Uterus (tissue), 4 donors: ENCODE results near the gene CCL23. TPM values are rescaled to one million over a fixed set of nuclear protein-coding genes. Genes with fewer than 3 reads are reported as not detected.

Source experiments
- DNase-seq, 2 donors: peaks; one replicate each; pipeline ENCODE4 v3.0.0-alpha.2; 2019 to 2020
- H3K27ac ChIP-seq, 2 donors: fragments of 200-600 bp; sonication (generic); 1 replicate in 1 of 2; 2 replicates in 1 of 2; pipeline ENCODE4 v1.5.1; 2016 to 2018
- H3K27me3 ChIP-seq, 2 donors: fragments of 200-600 bp; sonication (generic); one replicate each; pipeline ENCODE4 v1.5.1; 2018 to 2019; ENCODE audit warnings: control low read depth in 1 of 2
- H3K36me3 ChIP-seq, 2 donors: fragments of 200-600 bp; sonication (generic); one replicate each; pipeline ENCODE4 v1.5.1; 2019; ENCODE audit warnings: control low read depth in 1 of 2
- H3K4me1 ChIP-seq, 2 donors: fragments of 200-600 bp; sonication (generic); one replicate each; pipeline ENCODE4 v1.5.1; 2018 to 2019; ENCODE audit warnings: control low read depth in 1 of 2
- H3K4me3 ChIP-seq, 2 donors: fragments of 200-600 bp; sonication (generic); 1 replicate in 1 of 2; 2 replicates in 1 of 2; pipeline ENCODE4 v1.5.1; 2018 to 2019; ENCODE audit warnings: mild to moderate bottlenecking in 1 of 2
- H3K9me3 ChIP-seq, 2 donors: fragments of 200-600 bp; sonication (generic); one replicate each; pipeline ENCODE4 v1.5.1; 2019; ENCODE audit warnings: control low read depth in 1 of 2
- POLR2A ChIP-seq, 2 donors: fragments of 450-650 bp; IDR thresholded peaks; one replicate each; pipeline ENCODE4 v1.6.1; 2016; ENCODE audit warnings: antibody characterized with exemption in 2 of 2, mild to moderate bottlenecking in 1 of 2, moderate library complexity in 1 of 2
- intact Hi-C: fragments of 100-400 bp; cut with DNase I; formaldehyde crosslinking; loops from one replicate; pipeline ENCODE4 v1.15.1; 2023; ENCODE audit warnings: low total_unique reads
- total RNA-seq, 4 donors: library from RNA; depleted of rRNA in 3 of 4; stranded (reverse); fragments of >200 nt in 3 of 4; gene quantifications; one replicate each; pipeline versions ENCODE4 v1.1.0 to v1.2.4, GENCODE V29; 2014 to 2023
- TF ChIP-seq, protein P1 (sequence below), 4 experiments: fragments of 200-600 bp in 2 of 4; fragments of 450-650 bp in 2 of 4; sonication (generic) in 2 of 4; IDR thresholded peaks; one replicate each; pipeline ENCODE4 v1.5.1; 2016 to 2019; ENCODE audit warnings: antibody characterized with exemption in 4 of 4, mild to moderate bottlenecking in 2 of 4, moderate library complexity in 1 of 4
- donor health status: DM: yes; HTN: yes; CAD: no.

CCL23 gene
- total RNA-seq, 4 donors from 2014 or later = 42.1 to 399 (median 131) TPM; not detected in 1

DNA sequence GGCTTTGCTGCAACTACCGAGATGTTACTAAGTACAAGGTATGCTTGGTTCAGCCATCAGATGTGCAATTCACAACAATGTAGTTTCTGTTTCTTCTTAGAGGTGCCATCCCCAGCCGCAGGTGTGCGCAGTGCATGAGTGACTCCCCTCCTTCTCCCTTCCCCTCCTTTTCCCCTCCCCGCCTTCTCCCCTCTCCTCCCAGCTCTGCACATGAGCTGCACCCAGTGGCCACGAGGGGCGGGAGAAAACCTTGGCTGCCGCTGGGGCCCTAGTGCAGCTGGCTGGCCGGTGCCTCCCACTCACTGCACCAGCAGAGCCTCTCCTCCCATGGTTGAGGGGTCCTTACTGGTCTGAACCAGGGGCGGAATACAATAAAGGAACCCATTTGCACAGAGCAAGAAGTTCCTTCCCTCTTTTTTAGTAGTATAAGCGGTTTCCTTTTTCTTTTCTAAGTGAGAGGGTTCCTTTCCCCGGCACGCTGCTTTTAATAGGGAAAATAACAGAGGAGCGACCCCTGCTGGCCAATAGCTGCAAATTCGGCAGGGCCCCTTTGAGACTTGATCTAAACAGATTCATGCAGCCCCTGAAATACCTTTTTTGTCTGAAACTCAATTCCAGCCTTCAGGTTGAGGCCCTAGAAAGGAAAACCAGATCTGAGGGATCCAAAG lies 8.6 kb downstream of the CCL23 start:
- Histone ChIP-seq H3K4me1 (no peaks in the 10 kb centered on the region), H3K9me3 (peaks cover 0 to 8% of the 10 kb centered on the region in 2 donors), H3K27ac (no peak overlapping the region), H3K27me3 (no peaks in the 10 kb centered on the region), H3K36me3 (no peaks in the 10 kb centered on the region), H3K4me3 (no peak overlapping the region)
- DNase-seq = no peak
- TF ChIP-seq POLR2A (IDR thresholded peaks at IDR 0.05) = no peak
- TF ChIP-seq, protein P1, sequence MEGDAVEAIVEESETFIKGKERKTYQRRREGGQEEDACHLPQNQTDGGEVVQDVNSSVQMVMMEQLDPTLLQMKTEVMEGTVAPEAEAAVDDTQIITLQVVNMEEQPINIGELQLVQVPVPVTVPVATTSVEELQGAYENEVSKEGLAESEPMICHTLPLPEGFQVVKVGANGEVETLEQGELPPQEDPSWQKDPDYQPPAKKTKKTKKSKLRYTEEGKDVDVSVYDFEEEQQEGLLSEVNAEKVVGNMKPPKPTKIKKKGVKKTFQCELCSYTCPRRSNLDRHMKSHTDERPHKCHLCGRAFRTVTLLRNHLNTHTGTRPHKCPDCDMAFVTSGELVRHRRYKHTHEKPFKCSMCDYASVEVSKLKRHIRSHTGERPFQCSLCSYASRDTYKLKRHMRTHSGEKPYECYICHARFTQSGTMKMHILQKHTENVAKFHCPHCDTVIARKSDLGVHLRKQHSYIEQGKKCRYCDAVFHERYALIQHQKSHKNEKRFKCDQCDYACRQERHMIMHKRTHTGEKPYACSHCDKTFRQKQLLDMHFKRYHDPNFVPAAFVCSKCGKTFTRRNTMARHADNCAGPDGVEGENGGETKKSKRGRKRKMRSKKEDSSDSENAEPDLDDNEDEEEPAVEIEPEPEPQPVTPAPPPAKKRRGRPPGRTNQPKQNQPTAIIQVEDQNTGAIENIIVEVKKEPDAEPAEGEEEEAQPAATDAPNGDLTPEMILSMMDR (IDR thresholded peaks at IDR 0.05) = no peak
- intact Hi-C loops = no loop called here

DNA sequence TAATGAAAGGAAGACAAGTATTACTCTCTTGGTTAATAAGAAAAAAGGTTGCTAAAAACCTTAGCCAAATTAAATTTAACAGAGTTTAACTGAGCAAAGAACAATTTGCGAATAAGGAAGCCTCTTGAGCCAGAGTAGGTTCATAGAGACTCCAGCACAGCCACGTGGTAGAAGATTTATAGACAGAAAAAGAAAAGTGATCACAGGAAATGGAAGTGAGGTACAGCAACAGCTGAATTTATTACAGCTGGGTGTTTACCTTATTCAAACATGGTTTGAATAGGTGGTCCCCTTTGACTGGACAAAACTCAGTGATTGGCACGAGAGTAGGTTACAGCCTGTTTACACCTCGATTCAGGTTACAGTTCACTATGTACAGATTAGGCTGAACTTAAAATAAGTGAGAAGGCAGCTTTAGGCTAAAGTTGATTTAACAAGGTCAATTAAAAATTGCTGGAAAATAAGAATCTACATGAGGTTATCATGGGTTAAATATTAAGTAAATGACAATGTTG lies 13.1 kb downstream of the CCL23 start:
- no peaks in the 10 kb centered on the region for H3K27me3 ChIP-seq
- H3K4me1 ChIP-seq = no peaks in the 10 kb centered on the region
- H3K4me3 ChIP-seq = no peak overlapping the region
- no peak overlapping the region for H3K27ac ChIP-seq
- no peaks in the 10 kb centered on the region for H3K9me3 ChIP-seq
- no peak for DNase-seq
- no peaks in the 10 kb centered on the region for H3K36me3 ChIP-seq
- TF ChIP-seq, protein P1 (IDR thresholded peaks at IDR 0.05) = no peak
- TF ChIP-seq POLR2A (IDR thresholded peaks at IDR 0.05) = no peak
- intact Hi-C loops = no loop called here

DNA sequence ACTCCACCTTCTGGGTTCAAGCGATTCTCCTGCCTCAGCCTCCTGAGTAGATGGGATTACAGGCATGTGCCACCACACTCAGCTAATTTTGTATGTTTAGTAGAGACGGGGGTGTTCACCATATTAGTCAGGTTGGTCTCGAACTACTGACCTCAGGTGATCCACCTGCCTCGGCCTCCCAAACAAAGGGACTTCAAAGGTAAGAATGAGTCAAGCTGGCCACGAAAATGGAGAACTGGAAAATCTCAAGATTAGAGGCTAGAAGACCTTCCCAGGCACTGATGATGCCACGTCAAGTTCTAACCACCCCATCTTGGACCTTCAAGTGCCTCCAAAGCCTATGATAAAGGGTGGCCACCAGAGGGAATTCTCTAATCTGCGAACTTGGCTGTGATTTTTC lies 15.1 kb downstream of the CCL23 start:
- Histone ChIP-seq H3K27ac (no peak overlapping the region), H3K4me3 (no peak overlapping the region), H3K4me1 (no peaks in the 10 kb centered on the region), H3K27me3 (no peaks in the 10 kb centered on the region), H3K9me3 (no peaks in the 10 kb centered on the region), H3K36me3 (no peaks in the 10 kb centered on the region)
- no peak for DNase-seq
- intact Hi-C loops = no loop called here
- no peak for TF ChIP-seq POLR2A (IDR thresholded peaks at IDR 0.05)
- TF ChIP-seq, protein P1 (IDR thresholded peaks at IDR 0.05) = no peak

DNA sequence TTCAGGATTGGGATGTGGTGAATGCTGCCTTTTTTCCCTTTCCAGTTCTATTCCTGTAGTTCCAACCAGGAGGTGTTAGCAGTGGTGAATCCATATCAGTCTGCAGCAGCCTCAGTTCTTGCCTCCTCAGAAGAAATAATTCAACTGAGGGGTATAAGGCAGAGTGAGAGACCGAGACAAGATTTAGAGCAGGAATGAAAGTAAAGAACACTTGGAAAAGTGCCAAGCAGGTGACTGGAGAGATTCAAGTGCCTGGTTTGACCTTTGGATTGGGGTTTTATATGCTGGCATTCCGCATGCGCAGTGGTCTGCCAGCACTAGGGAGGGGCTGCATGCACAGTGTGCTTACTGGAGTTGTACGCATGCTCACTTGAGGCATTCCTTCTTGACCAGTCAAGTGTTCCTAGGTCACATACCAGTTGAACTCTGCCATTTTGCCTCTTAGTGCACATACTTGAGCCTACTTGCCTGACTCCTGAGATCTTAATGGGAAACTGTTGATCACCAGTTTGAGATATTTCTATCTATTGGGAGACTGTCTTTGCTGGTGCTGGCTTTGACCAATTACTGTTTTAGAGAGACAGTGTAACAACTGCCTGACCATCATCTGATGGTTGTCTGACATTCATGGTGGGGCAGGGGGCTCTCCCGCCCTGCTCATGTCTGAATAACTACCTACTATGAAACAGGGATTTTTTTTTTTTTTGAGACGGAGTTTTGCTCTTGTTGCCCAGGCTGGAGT lies 15.7 kb downstream of the CCL23 start:
- intact Hi-C loops = no loop called here
- no peak for DNase-seq
- Histone ChIP-seq H3K36me3 (no peaks in the 10 kb centered on the region), H3K27me3 (no peaks in the 10 kb centered on the region), H3K4me3 (no peak overlapping the region), H3K27ac (no peak overlapping the region), H3K4me1 (no peaks in the 10 kb centered on the region), H3K9me3 (no peaks in the 10 kb centered on the region)
- no peak for TF ChIP-seq POLR2A (IDR thresholded peaks at IDR 0.05)
- TF ChIP-seq, protein P1 (IDR thresholded peaks at IDR 0.05) = no peak

DNA sequence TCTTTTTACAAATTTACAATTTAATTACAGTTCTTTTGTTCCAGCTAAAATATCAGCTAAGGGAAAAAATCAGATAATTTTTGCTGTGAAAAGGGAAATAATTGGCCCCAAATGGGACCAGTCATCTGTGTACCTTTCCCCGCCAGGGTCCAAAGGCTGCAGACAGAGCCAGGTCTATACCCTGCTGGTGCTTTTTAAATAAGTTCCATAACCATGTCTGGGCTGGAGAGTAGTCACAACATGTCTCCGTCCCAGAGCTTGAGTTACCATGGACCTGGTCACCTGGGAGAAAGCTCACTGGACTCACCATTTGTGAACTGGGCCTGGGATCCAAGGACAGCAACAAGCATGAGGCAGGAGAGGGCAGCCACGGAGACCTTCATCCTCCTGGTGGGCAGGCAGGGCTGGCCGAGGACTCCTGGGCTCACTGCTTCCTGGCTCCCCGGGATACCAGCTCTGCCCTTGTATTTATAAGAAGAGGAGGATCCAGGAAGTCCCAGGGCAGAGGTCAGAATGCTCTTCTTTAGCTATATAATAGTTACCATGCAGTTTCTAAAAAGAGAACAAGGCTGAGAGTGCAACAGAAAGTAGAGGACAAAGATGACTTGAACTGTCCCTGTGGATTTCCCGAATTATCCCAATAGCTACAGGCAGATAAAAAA lies 16.5 kb downstream of the CCL23 start, which contains the start of gene CCL15:
CCL15 (minus strand) TSS at position 444 of the 662 bp plus-strand sequence; CDS start at position 383, 61 bp downstream.
- no peak for DNase-seq

More for the DNA sequence above, 16.5 kb downstream of the CCL23 start, which contains the start of gene CCL15:
- H3K36me3 ChIP-seq = no peaks in the 10 kb centered on the region
- H3K27me3 ChIP-seq = no peaks in the 10 kb centered on the region
- TF ChIP-seq POLR2A (IDR thresholded peaks at IDR 0.05) = no peak
- TF ChIP-seq, protein P1 (IDR thresholded peaks at IDR 0.05) = no peak
- H3K4me1 ChIP-seq = no peaks in the 10 kb centered on the region
- intact Hi-C loops = no loop called here
- H3K27ac ChIP-seq = no peak within 1 kb of the TSS
- no peak within 1 kb of the TSS for H3K4me3 ChIP-seq
- H3K9me3 ChIP-seq = no peaks in the 10 kb centered on the region
